ENCODE data around the gene SQSTM1. TPM values are rescaled to one million over a fixed set of nuclear protein-coding genes. Genes with fewer than 3 reads are reported as not detected.
A peak's percentile ranks its signal among the peaks of the same experiment; 100 is the strongest.
"Not testable (repeated sequence)": the region's sequence is repeated elsewhere in the genome, so short reads cannot be mapped to it uniquely, and the experiment has no call there.

SQSTM1 gene
- total and polyA plus RNA-seq, 4 donors, result 152 to 404 (median 345) TPM

- peaks cover 4 to 25% of the 10 kb centered on the region in 2 donors for H3K36me3 ChIP-seq (ENCODE audit: control insufficient read depth in 1 of 2, insufficient read depth in 2 of 2, low read length in 1 of 2)
- ATAC-seq (ENCODE audit: low FRiP score) (no peak), DNase-seq (no peak)
- no peak overlapping the region for H3K27ac ChIP-seq (ENCODE audit: low read depth in 1 of 2, low read length in 2 of 2)
- intact Hi-C loops (cut with DNase I), result no loop called here
- H3K4me3 ChIP-seq (ENCODE audit: low read length in 2 of 2), result no peak overlapping the region
- no peaks in the 10 kb centered on the region for H3K27me3 ChIP-seq (ENCODE audit: control insufficient read depth in 1 of 2, insufficient read depth in 2 of 2, low read length in 1 of 2)
- 95 to 96% methylated on average over 3 of the region's 3 CpGs for WGBS, 2 donors
- H3K4me1 ChIP-seq (ENCODE audit: control insufficient read depth in 1 of 2, insufficient read depth in 2 of 2, low read length in 2 of 2), result no peaks in the 10 kb centered on the region
- H3K9me3 ChIP-seq (ENCODE audit: control insufficient read depth, low read length), result no peaks in the 10 kb centered on the region
Measured at GRCh38 chr5:179833709-179834070, 13.0 kb downstream of the SQSTM1 start.

DNA sequence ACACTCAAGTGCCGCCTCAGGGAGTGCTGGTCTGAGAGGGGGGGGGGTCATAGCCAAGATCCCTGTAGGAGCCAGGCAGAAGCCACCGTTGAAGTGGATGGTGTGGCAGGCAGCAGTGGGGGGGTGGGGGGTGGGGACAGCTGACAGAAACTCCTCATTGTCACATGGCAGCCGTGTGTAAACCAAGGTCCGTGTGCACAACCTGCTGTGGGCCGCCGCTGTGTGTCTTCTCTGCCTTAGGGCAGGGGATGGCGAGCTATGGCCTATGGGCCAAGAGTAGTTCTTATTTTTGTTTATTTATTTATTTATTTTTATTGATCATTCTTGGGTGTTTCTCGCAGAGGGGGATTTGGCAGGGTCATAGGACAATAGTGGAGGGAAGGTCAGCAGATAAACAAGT, 13.4 kb downstream of the SQSTM1 start:
- WGBS, 2 donors, result 87 to 90% methylated on average over 8 of the region's 8 CpGs
- DNase-seq, result no peak
- H3K4me1 ChIP-seq (ENCODE audit: control insufficient read depth in 1 of 2, insufficient read depth in 2 of 2, low read length in 2 of 2), result no peaks in the 10 kb centered on the region
- no peak for ATAC-seq (ENCODE audit: low FRiP score)
- no peaks in the 10 kb centered on the region for H3K27me3 ChIP-seq (ENCODE audit: control insufficient read depth in 1 of 2, insufficient read depth in 2 of 2, low read length in 1 of 2)
- no peak overlapping the region for H3K27ac ChIP-seq (ENCODE audit: low read depth in 1 of 2, low read length in 2 of 2)
- H3K9me3 ChIP-seq (ENCODE audit: control insufficient read depth, low read length), result no peaks in the 10 kb centered on the region
- H3K36me3 ChIP-seq (ENCODE audit: control insufficient read depth in 1 of 2, insufficient read depth in 2 of 2, low read length in 1 of 2), result peaks cover 4 to 25% of the 10 kb centered on the region in 2 donors
- no peak overlapping the region for H3K4me3 ChIP-seq (ENCODE audit: low read length in 2 of 2)
- intact Hi-C loops (cut with DNase I), result no loop called here

- intact Hi-C loops (cut with DNase I); H3K9me3 ChIP-seq (ENCODE audit: control insufficient read depth, low read length); H3K27ac ChIP-seq (ENCODE audit: low read depth in 1 of 2, low read length in 2 of 2); ATAC-seq (ENCODE audit: low FRiP score); H3K4me1 ChIP-seq (ENCODE audit: control insufficient read depth in 1 of 2, insufficient read depth in 2 of 2, low read length in 2 of 2); H3K27me3 ChIP-seq (ENCODE audit: control insufficient read depth in 1 of 2, insufficient read depth in 2 of 2, low read length in 1 of 2); H3K4me3 ChIP-seq (ENCODE audit: low read length in 2 of 2); DNase-seq: not testable (repeated sequence)
- peaks cover 4 to 25% of the 10 kb centered on the region in 2 donors for H3K36me3 ChIP-seq (ENCODE audit: control insufficient read depth in 1 of 2, insufficient read depth in 2 of 2, low read length in 1 of 2)
- whole genome bisulfite sequencing, 2 donors, result 93 to 94% methylated on average over 20 to 25 of the region's 28 CpGs
Measured at GRCh38 chr5:179834871-179835270, 14.2 kb downstream of the SQSTM1 start.

- WGBS, 2 donors, result 84 to 86% methylated on average over 19 of the region's 19 CpGs
- Histone ChIP-seq H3K4me1 (ENCODE audit: control insufficient read depth in 1 of 2, insufficient read depth in 2 of 2, low read length in 2 of 2) (no peaks in the 10 kb centered on the region), H3K4me3 (ENCODE audit: low read length in 2 of 2) (no peak overlapping the region), H3K36me3 (ENCODE audit: control insufficient read depth in 1 of 2, insufficient read depth in 2 of 2, low read length in 1 of 2) (peaks cover 4 to 22% of the 10 kb centered on the region in 2 donors), H3K27ac (ENCODE audit: low read depth in 1 of 2, low read length in 2 of 2) (no peak overlapping the region), H3K27me3 (ENCODE audit: control insufficient read depth in 1 of 2, insufficient read depth in 2 of 2, low read length in 1 of 2) (no peaks in the 10 kb centered on the region), H3K9me3 (ENCODE audit: control insufficient read depth, low read length) (no peaks in the 10 kb centered on the region)
- peak; percentile 34 for ATAC-seq (ENCODE audit: low FRiP score)
- DNase-seq, result peak in 1 of 2 donors; percentile 78
- intact Hi-C loops (cut with DNase I), result no loop called here
Measured at GRCh38 chr5:179836225-179837019, 15.7 kb downstream of the SQSTM1 start.

DNA sequence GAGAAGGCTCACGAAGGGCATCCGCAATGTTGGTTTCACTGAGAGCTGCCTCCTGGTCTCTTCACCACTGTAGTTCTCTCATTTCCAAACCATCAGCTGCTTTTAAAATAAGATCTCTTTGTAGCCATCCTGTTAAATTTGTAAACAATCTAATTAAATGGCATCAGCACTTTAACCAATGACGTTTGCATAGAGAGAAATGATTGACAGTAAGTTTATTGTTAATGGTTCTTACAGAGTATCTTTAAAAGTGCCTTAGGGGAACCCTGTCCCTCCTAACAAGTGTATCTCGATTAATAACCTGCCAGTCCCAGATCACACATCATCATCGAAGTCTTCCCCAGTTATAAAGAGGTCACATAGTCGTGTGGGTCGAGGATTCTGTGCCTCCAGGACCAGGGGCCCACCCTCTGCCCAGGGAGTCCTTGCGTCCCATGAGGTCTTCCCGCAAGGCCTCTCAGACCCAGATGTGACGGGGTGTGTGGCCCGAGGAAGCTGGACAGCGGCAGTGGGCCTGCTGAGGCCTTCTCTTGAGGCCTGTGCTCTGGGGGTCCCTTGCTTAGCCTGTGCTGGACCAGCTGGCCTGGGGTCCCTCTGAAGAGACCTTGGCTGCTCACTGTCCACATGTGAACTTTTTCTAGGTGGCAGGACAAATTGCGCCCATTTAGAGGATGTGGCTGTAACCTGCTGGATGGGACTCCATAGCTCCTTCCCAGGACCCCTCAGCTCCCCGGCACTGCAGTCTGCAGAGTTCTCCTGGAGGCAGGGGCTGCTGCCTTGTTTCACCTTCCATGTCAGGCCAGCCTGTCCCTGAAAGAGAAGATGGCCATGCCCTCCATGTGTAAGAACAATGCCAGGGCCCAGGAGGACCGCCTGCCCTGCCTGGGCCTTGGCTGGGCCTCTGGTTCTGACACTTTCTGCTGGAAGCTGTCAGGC, 16.6 kb downstream of the SQSTM1 start:
- peak in 1 of 2 donors; percentile 58 for DNase-seq
- intact Hi-C loops (cut with DNase I), result no loop called here
- Histone ChIP-seq H3K27me3 (ENCODE audit: control insufficient read depth in 1 of 2, insufficient read depth in 2 of 2, low read length in 1 of 2) (no peaks in the 10 kb centered on the region), H3K9me3 (ENCODE audit: control insufficient read depth, low read length) (no peaks in the 10 kb centered on the region), H3K4me3 (ENCODE audit: low read length in 2 of 2) (no peak overlapping the region), H3K27ac (ENCODE audit: low read depth in 1 of 2, low read length in 2 of 2) (no peak overlapping the region), H3K36me3 (ENCODE audit: control insufficient read depth in 1 of 2, insufficient read depth in 2 of 2, low read length in 1 of 2) (peaks cover 4 to 22% of the 10 kb centered on the region in 2 donors), H3K4me1 (ENCODE audit: control insufficient read depth in 1 of 2, insufficient read depth in 2 of 2, low read length in 2 of 2) (no peaks in the 10 kb centered on the region)
- WGBS, 2 donors, result 84 to 85% methylated on average over 15 of the region's 15 CpGs
- peak; percentile 28 for ATAC-seq (ENCODE audit: low FRiP score)

- Histone ChIP-seq H3K9me3 (ENCODE audit: control insufficient read depth, low read length) (no peaks in the 10 kb centered on the region), H3K27ac (ENCODE audit: low read depth in 1 of 2, low read length in 2 of 2) (no peak overlapping the region), H3K4me3 (ENCODE audit: low read length in 2 of 2) (no peak overlapping the region), H3K4me1 (ENCODE audit: control insufficient read depth in 1 of 2, insufficient read depth in 2 of 2, low read length in 2 of 2) (no peaks in the 10 kb centered on the region), H3K27me3 (ENCODE audit: control insufficient read depth in 1 of 2, insufficient read depth in 2 of 2, low read length in 1 of 2) (no peaks in the 10 kb centered on the region), H3K36me3 (ENCODE audit: control insufficient read depth in 1 of 2, insufficient read depth in 2 of 2, low read length in 1 of 2) (peaks cover 0 to 15% of the 10 kb centered on the region in 2 donors)
- ATAC-seq (ENCODE audit: low FRiP score) (no peak), DNase-seq (peak in 1 of 2 donors; percentile 73)
- WGBS, 2 donors, result 79 to 82% methylated on average over 16 of the region's 16 CpGs
- intact Hi-C loops (cut with DNase I), result loop anchor here in 1 of 2 donors (1.0 kb wide), 1 partner anchor 17 kb away; no protein-coding TSS in a partner anchor
Measured at GRCh38 chr5:179839328-179840256, 18.9 kb downstream of the SQSTM1 start.

DNA sequence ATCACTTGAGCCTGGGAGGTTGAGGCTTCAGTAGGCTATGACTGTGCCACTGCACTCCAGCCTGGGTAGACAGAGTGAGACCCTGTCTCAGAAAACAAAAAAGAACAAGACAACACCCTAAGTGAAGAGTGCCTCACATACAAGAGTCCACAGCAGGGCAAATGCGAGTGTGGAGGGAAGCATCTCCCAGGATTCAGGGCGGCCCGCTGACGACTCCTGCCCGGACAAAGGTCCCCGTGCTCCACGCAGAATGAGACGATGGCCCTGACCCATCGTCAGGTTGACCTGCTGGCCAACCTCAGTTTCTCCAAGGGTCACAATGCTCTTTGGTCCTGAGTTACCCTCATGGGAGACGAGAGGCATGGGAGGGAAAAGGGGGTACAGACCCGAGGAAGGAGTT, 19.6 kb downstream of the SQSTM1 start:
- ATAC-seq (ENCODE audit: low FRiP score) (no peak), DNase-seq (no peak)
- H3K27me3 ChIP-seq (ENCODE audit: control insufficient read depth in 1 of 2, insufficient read depth in 2 of 2, low read length in 1 of 2), result no peaks in the 10 kb centered on the region
- H3K4me3 ChIP-seq (ENCODE audit: low read length in 2 of 2), result no peak overlapping the region
- no peaks in the 10 kb centered on the region for H3K4me1 ChIP-seq (ENCODE audit: control insufficient read depth in 1 of 2, insufficient read depth in 2 of 2, low read length in 2 of 2)
- H3K27ac ChIP-seq (ENCODE audit: low read depth in 1 of 2, low read length in 2 of 2), result no peak overlapping the region
- H3K36me3 ChIP-seq (ENCODE audit: control insufficient read depth in 1 of 2, insufficient read depth in 2 of 2, low read length in 1 of 2), result peaks cover 0 to 15% of the 10 kb centered on the region in 2 donors
- no peaks in the 10 kb centered on the region for H3K9me3 ChIP-seq (ENCODE audit: control insufficient read depth, low read length)
- intact Hi-C loops (cut with DNase I), result loop anchor here in 1 of 2 donors (1.0 kb wide), 1 partner anchor 18 kb away; no protein-coding TSS in a partner anchor
- 90 to 92% methylated on average over 11 of the region's 11 CpGs for WGBS, 2 donors

DNA sequence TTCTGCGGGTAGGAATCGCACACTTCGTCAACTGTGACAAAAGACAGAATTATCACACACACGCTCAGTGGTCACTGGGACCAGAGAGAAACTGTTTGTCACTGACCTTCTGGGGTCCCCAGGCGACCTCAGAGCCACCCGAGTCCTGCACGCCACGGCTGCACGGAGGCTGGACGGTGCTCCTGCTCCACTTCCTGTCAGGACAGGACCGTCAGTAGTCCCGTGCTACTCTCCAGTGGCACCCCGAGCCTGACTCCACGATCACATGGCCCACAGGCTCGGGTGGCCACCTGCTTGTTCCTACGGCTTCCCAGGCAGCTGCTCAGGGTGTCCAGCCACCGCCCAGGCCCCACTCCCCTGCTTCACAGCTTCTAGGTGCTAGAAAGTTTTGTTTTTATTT, 20.1 kb downstream of the SQSTM1 start:
- Histone ChIP-seq H3K27ac (ENCODE audit: low read depth in 1 of 2, low read length in 2 of 2) (no peak overlapping the region), H3K4me1 (ENCODE audit: control insufficient read depth in 1 of 2, insufficient read depth in 2 of 2, low read length in 2 of 2) (no peaks in the 10 kb centered on the region), H3K4me3 (ENCODE audit: low read length in 2 of 2) (no peak overlapping the region), H3K36me3 (ENCODE audit: control insufficient read depth in 1 of 2, insufficient read depth in 2 of 2, low read length in 1 of 2) (peaks cover 0 to 15% of the 10 kb centered on the region in 2 donors), H3K27me3 (ENCODE audit: control insufficient read depth in 1 of 2, insufficient read depth in 2 of 2, low read length in 1 of 2) (no peaks in the 10 kb centered on the region), H3K9me3 (ENCODE audit: control insufficient read depth, low read length) (no peaks in the 10 kb centered on the region)
- no peak for ATAC-seq (ENCODE audit: low FRiP score)
- no peak for DNase-seq
- intact Hi-C loops (cut with DNase I), result loop anchor here in 1 of 2 donors (1.0 kb wide), 1 partner anchor 18 kb away; no protein-coding TSS in a partner anchor
- 84 to 86% methylated on average over 17 of the region's 17 CpGs for WGBS, 2 donors

All from aorta (tissue), 5 donors.